ENCODE measurements around the gene TNIK.

TNIK gene

DNA sequence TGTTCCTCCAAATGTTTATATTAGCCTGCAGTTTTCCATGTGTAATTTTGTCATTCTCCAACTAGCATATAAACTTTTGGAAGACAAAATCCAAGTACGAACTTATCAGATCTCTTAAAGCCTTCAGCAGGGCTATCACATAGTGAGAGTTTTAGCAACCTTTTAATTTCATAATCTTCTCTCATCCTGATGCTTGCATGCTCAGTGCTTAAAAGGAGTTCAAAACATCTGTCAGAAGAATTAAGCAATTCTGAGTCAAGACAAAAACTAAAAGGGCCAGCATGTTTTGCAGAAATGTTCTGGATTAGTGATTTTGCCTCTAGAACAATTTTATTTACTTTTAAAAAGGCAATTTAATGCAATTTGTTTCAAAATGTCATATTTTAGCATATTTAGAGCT, 360.3 kb downstream of the TNIK start:
- FAIRE-seq, result no peak

DNA sequence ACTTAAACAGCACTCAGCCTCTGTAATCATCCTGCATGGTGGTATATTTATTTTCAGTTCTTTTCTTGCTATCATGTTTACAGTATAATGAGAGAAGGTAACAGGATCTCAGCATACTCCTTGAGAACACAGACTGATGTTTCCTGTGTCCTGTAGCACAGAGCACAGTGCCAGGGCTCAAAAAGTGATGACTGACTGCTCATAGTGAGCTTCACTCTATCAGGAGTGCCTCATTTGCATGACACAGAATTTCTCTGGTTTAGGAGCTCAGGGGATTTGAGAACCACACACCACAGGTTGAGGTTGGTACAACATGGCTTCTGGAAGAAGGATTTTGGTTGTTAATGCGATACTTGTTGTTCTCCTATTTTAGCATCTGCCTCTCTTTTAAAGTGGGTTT, 365.1 kb downstream of the TNIK start:
- TF ChIP-seq POLR2A (IDR thresholded peaks at IDR 0.05; ENCODE audit: low read depth, low read length), result no peak
- DNase-seq (ENCODE audit: insufficient read length, low spot score) (no peak), FAIRE-seq (no peak)

More for the DNA sequence above, 360.3 kb downstream of the TNIK start:
- TF ChIP-seq POLR2A (IDR thresholded peaks at IDR 0.05; ENCODE audit: low read depth, low read length), result no peak
- DNase-seq (ENCODE audit: insufficient read length, low spot score), result no peak

DNA sequence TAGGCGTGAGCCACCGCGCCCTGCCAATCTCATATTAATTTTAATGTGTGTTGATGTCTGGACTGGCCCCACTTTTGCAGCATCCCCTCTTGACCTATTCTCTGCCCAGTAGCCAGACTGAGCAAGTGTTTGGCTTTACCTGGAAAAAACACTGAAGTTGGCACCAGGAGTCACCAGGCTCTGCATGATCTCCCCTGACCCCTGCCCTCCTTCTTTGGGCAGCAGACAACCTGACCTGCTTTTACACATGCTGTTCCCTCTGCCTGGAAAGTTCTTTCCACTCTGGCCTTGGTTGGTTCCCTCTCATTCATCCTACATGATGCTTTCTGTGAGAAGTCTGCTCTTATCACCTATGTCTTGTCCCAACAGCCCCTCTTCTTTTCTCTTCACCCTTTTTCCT, 365.8 kb downstream of the TNIK start:
- FAIRE-seq, result no peak
- TF ChIP-seq POLR2A (IDR thresholded peaks at IDR 0.05; ENCODE audit: low read depth, low read length), result no peak

DNA sequence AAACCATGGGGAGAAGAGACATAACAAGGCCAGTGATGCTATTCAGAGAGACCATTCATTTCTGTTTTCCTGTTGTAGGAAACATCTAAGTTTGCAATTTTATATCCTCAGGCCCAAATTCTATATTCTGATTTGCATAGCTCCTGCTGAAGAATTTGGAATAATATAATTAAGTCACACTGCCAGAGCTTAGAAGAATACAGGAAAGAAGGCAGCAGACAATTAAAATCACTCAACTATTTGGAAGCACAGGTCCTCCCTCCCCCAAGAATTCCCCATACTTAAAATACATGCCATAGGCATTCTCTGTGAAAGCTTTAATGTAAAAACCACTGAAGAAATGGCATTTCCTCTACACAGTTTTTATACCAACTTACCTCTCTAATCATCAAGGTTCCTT, 366.7 kb downstream of the TNIK start:
- TF ChIP-seq POLR2A (IDR thresholded peaks at IDR 0.05; ENCODE audit: low read depth, low read length), result no peak
- no peak for FAIRE-seq
- no peak for DNase-seq (ENCODE audit: insufficient read length, low spot score)

More for the DNA sequence above, 365.8 kb downstream of the TNIK start:
- DNase-seq (ENCODE audit: insufficient read length, low spot score), result no peak

DNA sequence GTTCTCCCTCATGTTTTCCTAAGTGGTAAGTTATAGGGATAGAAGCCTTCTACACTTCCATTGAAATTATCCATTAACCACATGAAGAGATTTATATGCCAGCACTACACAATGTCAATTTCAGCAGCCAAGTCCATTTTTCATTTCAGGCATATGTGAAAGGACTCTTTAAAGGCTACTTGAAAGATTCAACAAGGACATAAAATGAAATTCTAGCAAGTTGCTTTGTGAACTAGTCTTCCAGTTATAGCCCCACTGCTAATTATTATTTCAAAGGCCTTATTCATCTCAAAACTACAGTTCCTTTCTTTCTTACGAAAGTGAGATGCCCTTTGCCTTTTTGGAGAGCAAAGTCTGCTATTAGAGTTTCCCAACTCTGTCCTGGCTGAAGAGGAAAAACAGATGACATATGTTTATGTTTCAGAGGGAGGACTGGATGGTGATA, 367.7 kb downstream of the TNIK start:
- TF ChIP-seq POLR2A (IDR thresholded peaks at IDR 0.05; ENCODE audit: low read depth, low read length), result no peak
- FAIRE-seq, result no peak
- DNase-seq (ENCODE audit: insufficient read length, low spot score), result no peak

DNA sequence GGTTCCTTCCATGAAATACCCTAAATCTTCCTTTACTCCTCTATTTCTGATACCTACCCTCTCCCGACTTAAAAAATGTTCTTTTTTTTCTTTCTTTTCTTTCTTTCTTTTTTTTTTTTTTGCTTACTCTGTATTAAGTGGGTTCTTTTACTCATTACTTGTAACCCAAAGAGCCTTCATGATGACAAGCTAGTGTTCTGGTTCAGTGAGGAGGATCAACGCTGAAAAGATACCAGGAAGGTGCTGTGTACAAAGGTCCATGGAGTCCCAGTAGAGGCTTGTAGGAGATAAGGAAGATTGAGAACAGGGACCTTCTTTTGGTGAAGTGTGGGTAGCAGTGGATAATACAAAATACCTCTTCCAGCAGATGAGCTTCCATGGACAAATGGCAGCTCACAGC, 369.9 kb downstream of the TNIK start:
- no peak for DNase-seq (ENCODE audit: insufficient read length, low spot score)
- TF ChIP-seq POLR2A (IDR thresholded peaks at IDR 0.05; ENCODE audit: low read depth, low read length), result no peak
- no peak for FAIRE-seq

DNA sequence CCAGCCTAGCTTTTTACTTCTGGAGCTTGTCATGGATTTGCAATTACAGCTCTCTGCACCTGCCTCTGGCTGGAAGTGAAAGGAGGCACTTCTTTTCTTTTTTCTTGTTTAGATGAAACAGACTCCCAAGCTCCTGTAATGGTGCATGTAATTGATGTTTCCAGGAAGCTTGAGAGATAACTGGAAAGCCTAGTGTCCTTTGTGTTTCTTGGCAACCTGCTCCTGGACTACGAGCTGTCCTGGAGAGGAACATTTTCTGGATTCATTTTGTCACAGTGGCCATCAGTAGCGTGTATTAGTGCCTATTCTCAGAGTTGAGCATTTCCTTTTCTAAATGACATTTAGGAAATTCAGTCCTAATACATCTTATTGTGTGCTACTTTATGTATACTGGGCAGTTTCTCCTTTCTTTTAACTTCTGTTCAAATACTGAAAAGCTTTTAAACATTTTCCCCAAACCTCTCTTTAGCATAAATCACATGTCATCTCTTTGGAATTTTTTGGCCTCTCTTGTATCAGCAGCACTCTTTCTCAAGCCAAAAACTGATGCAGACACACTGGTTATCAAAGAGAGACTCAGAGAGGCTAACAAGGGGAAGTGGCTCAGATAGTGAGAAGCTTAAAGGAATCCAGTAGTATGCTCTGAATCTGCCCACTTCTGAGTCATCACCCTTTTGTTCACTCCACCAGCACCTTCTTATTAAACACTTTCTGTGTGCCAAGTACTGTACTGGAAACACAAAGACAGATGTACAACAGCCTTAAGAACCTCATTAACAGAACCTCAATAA, 371.0 kb downstream of the TNIK start:
- peak; percentile 33 for DNase-seq (ENCODE audit: insufficient read length, low spot score)
- peak; percentile 92 for FAIRE-seq
- TF ChIP-seq POLR2A (IDR thresholded peaks at IDR 0.05; ENCODE audit: low read depth, low read length), result no peak

DNA sequence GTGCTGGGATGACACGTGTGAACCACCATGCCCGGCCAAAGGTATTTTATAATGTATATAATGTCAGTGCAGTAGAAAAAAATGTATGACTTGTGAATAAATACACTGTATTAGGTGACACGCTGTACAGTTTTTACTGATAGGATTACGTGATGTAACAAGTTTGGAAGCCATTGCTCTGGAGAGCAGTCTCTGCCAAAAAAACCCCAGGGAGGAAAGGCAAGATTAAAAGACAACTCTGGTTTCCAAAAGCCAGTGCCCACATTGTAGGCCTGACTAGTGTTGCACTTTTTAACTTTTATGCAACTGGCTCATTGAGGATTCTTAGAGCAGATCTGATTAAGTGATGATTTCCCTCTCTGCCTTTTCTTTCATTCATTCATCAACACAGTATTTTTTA, 371.7 kb downstream of the TNIK start:
- no peak for TF ChIP-seq POLR2A (IDR thresholded peaks at IDR 0.05; ENCODE audit: low read depth, low read length)
- DNase-seq (ENCODE audit: insufficient read length, low spot score) (no peak), FAIRE-seq (no peak)

DNA sequence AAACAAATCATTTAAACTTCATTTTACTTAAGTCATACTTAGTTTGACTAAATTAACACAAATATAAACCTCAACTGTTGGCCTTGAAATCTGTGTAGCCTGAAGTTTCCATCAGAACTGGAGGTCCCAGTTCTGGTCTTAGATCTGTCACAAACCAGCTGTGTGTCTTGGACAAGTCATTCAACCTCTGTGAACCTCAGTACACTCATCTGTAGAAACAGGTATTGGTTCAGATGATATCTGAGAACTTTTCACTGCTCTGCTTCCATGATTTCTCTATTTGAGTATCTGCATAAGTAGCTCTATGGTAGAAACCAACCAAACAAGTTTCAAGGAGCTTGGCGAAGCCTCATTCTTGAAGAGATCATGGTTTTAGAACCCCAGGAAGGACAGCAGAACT, 373.3 kb downstream of the TNIK start:
- DNase-seq (ENCODE audit: insufficient read length, low spot score) (no peak), FAIRE-seq (no peak)
- TF ChIP-seq POLR2A (IDR thresholded peaks at IDR 0.05; ENCODE audit: low read depth, low read length), result no peak

DNA sequence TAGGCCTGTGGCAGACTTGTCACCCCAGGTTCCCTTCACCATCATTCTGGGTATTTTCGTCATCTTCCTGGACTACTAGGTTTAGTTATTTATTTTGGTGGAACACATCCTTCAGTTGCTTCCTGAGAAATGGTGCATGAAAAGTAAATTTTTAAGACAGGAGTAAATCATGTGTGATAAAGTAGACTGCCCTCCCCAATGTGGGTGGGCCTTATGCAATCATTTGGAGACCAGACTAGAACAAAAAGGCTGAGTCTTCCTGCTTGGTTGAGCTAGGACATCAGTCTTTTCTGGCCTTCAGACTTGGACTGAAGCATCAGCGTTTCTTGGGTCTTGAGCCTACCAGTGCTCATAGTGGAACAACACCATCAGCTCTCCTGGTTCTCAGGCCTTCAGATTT, 382.9 kb downstream of the TNIK start:
- FAIRE-seq, result no peak
- no peak for DNase-seq (ENCODE audit: insufficient read length, low spot score)

DNA sequence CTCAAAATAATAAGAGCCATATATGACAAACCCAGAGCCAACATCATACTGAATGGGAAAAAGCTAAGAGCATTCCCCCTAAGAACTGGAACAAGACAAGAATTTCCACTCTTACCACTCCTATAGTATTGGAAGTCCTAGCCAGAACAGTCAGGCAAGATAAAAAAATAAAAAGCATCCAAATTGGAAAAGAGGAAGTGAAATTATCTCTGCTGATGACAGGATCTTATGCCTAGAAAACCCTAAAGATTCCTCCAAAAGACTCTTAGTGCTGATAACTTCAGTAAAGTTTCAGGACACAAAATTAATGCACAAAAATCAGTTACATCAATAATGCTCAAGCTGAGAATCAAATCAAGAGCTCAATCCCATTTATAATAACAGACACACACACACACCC, 387.8 kb downstream of the TNIK start:
- TF ChIP-seq POLR2A (IDR thresholded peaks at IDR 0.05; ENCODE audit: low read depth, low read length), result no peak
- FAIRE-seq (no peak), DNase-seq (ENCODE audit: insufficient read length, low spot score) (no peak)

More for the DNA sequence above, 382.9 kb downstream of the TNIK start:
- TF ChIP-seq POLR2A (IDR thresholded peaks at IDR 0.05; ENCODE audit: low read depth, low read length), result no peak

DNA sequence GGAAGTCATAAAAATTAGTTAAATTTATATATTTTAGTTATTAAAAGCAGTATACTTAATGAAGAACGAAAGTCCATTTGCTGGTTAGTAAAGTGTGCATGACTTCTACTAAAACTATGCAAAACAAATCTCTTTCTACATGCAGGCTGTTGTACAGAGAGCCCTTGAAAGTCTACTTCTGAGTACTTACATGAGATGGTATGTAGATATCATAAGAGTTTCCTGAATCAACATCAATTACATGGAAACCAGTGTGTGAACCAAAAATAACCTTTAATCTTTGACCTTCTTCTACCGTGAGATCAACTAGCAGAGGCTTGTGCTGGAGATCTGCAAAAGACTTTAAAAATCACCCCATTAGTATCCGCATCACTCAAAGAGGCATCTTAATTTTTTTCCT, 391.5 kb downstream of the TNIK start:
- no peak for FAIRE-seq
- DNase-seq (ENCODE audit: insufficient read length, low spot score), result no peak
- TF ChIP-seq POLR2A (IDR thresholded peaks at IDR 0.05; ENCODE audit: low read depth, low read length), result no peak

DNA sequence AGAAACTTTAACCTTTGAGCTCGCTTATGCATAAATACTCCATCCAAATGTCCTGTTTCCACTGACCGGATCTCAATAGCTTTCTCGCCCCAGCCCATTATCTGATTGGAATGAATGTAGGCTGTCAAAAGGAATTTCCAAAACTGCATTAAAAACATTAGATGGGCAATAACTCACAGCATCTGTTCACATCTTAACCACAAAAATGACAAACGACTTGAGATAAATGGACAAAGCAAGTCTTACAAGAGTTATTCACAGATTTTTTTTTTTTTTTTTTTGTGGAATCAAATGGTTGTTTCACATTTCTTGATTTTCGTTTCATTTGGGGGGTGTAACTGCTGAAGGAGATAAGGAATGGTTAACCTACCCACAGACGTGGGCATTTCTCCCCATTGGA, 394.0 kb downstream of the TNIK start:
- no peak for TF ChIP-seq POLR2A (IDR thresholded peaks at IDR 0.05; ENCODE audit: low read depth, low read length)
- DNase-seq (ENCODE audit: insufficient read length, low spot score), result no peak
- no peak for FAIRE-seq

DNA sequence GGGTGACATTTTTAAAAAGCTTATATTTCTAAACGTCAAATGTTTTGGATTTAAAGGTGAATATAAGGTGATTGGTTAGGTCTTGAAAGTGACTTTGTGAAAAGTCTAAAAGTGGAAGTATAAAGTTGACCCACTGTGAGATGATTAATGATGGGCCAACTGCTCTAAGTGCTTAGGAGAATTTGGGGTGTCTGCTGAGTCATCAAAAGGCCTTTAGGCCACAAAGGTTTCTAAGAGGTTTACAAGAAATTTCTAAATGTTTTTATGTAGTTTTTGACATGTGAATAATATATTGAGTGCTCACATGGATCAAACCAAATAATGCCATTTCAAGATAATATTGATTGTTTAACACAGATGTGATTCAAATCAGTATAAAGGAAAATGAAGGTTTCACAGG, 394.5 kb downstream of the TNIK start:
- TF ChIP-seq POLR2A (IDR thresholded peaks at IDR 0.05; ENCODE audit: low read depth, low read length), result no peak
- DNase-seq (ENCODE audit: insufficient read length, low spot score), result no peak
- no peak for FAIRE-seq

DNA sequence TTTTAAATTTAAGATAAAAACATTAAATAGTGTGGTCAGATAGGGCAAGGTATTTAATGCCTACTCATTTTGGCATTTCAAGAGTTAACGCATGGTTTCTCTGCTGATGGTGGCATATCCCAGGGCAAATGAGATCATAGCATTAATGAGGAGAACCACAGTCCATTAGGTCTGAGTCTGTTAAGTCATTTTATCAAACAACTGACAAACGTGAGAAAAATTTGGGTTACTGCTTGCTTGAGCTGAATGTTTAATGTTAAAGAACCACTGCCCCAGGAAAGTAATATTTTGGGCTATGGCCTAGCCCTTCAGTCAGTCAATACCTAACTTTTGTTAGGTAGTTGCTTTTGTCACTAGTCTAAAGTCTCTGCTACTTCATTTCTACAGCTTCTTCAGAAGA, 395.7 kb downstream of the TNIK start:
- TF ChIP-seq POLR2A (IDR thresholded peaks at IDR 0.05; ENCODE audit: low read depth, low read length), result no peak
- no peak for DNase-seq (ENCODE audit: insufficient read length, low spot score)
- FAIRE-seq, result peak; percentile 15

All from H54 (cell line).